ENCODE data around the gene FOXJ3.

DNA sequence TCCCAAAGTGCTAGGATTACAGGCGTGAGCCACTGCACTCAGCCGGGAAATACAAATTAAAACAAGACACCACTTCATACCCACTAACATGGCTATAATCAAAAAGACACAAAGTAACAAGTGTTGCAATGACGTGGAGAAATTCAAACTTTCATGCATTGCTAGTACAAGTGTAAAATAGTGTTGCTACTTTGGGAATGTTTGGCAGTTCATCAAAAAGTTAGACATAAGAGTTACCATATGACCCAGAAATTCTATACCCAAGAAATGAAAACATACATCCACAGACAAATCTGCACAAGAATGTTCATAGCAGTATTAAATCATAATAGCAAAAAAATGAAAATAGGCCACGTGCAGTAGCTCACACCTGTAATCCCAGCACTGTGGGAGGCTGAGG lies 16.4 kb downstream of the FOXJ3 start:
- TF ChIP-seq, protein P1, sequence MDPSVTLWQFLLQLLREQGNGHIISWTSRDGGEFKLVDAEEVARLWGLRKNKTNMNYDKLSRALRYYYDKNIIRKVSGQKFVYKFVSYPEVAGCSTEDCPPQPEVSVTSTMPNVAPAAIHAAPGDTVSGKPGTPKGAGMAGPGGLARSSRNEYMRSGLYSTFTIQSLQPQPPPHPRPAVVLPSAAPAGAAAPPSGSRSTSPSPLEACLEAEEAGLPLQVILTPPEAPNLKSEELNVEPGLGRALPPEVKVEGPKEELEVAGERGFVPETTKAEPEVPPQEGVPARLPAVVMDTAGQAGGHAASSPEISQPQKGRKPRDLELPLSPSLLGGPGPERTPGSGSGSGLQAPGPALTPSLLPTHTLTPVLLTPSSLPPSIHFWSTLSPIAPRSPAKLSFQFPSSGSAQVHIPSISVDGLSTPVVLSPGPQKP (IDR thresholded peaks at IDR 0.05; ENCODE audit: borderline replicate concordance, low read depth, low read length), result no peak
- TF ChIP-seq, protein P2, sequence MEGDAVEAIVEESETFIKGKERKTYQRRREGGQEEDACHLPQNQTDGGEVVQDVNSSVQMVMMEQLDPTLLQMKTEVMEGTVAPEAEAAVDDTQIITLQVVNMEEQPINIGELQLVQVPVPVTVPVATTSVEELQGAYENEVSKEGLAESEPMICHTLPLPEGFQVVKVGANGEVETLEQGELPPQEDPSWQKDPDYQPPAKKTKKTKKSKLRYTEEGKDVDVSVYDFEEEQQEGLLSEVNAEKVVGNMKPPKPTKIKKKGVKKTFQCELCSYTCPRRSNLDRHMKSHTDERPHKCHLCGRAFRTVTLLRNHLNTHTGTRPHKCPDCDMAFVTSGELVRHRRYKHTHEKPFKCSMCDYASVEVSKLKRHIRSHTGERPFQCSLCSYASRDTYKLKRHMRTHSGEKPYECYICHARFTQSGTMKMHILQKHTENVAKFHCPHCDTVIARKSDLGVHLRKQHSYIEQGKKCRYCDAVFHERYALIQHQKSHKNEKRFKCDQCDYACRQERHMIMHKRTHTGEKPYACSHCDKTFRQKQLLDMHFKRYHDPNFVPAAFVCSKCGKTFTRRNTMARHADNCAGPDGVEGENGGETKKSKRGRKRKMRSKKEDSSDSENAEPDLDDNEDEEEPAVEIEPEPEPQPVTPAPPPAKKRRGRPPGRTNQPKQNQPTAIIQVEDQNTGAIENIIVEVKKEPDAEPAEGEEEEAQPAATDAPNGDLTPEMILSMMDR (conservative IDR thresholded peaks at IDR 0.05; ENCODE audit: low read depth, low read length), result no peak
- TF ChIP-seq BHLHE40 (IDR thresholded peaks at IDR 0.05; ENCODE audit: low read depth, low read length), result no peak
- TF ChIP-seq SMC3 (IDR thresholded peaks at IDR 0.05; ENCODE audit: low read depth, low read length), result no peak
- no peak for TF ChIP-seq CEBPB (IDR thresholded peaks at IDR 0.05; ENCODE audit: low read depth, low read length)
- no peak for TF ChIP-seq MAZ (IDR thresholded peaks at IDR 0.05; ENCODE audit: borderline replicate concordance, low read depth, low read length)
- TF ChIP-seq POLR2A (IDR thresholded peaks at IDR 0.05; ENCODE audit: low read depth, low read length), result no peak
- TF ChIP-seq RAD21 (IDR thresholded peaks at IDR 0.05; ENCODE audit: low read length), result no peak
- TF ChIP-seq MXI1 (IDR thresholded peaks at IDR 0.05; ENCODE audit: borderline replicate concordance, low read depth, low read length), result no peak
- TF ChIP-seq, protein P3, sequence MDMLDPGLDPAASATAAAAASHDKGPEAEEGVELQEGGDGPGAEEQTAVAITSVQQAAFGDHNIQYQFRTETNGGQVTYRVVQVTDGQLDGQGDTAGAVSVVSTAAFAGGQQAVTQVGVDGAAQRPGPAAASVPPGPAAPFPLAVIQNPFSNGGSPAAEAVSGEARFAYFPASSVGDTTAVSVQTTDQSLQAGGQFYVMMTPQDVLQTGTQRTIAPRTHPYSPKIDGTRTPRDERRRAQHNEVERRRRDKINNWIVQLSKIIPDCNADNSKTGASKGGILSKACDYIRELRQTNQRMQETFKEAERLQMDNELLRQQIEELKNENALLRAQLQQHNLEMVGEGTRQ (IDR thresholded peaks at IDR 0.05; ENCODE audit: low read depth, low read length), result no peak
- no peak for TF ChIP-seq FOS (IDR thresholded peaks at IDR 0.05; ENCODE audit: low read depth, low read length)
- TF ChIP-seq RFX5 (IDR thresholded peaks at IDR 0.05; ENCODE audit: low read depth, low read length), result no peak
- no peak for TF ChIP-seq NFE2L2 (IDR thresholded peaks at IDR 0.05; ENCODE audit: low read depth, low read length)

All from IMR-90 (cell line).